Glomerular endothelial cell (primary cell): ENCODE data around the gene BRCC3. TPM values are rescaled to one million over a fixed set of nuclear protein-coding genes. Genes with fewer than 3 reads are reported as not detected.

Source experiments
- DNase-seq: peaks from one replicate; pipeline ENCODE4 v3.0.0-alpha.2; 2011; ENCODE audit warnings: low read depth, low spot score; ENCODE audit errors: extremely low read depth
- total RNA-seq: library from RNA; depleted of rRNA; stranded (reverse); fragments of >200 nt; gene quantifications from 2 replicates; pipeline ENCODE4 v1.2.3, GENCODE V29; 2015

The BRCC3 gene
- total RNA-seq, 1 donor from 2014 or later, result 15.8 TPM

GRCh38 chrX:155056877-155057792 is 14.2 kb upstream of the BRCC3 start:
- DNase-seq, result peak; percentile 45

GRCh38 chrX:155061760-155062159 is 9.5 kb upstream of the BRCC3 start:
- no peak for DNase-seq

- DNase-seq, result no peak
Observed at GRCh38 chrX:155065035-155065734, 6.1 kb upstream of the BRCC3 start.

GRCh38 chrX:155068165-155068564 is 3.1 kb upstream of the BRCC3 start:
- DNase-seq, result no peak

- DNase-seq, result no peak
Observed at GRCh38 chrX:155069414-155069813, 1.9 kb upstream of the BRCC3 start.

- no peak for DNase-seq
Observed at GRCh38 chrX:155070038-155070437, 1.3 kb upstream of the BRCC3 start.

GRCh38 chrX:155070663-155070974 is 689 bp upstream of the BRCC3 start:
- DNase-seq, result no peak

- no peak for DNase-seq
Observed at GRCh38 chrX:155071694-155072280, 479 bp downstream of the BRCC3 start.

GRCh38 chrX:155086202-155086840 is 15.0 kb downstream of the BRCC3 start:
- no peak for DNase-seq

GRCh38 chrX:155086961-155087735 is 15.8 kb downstream of the BRCC3 start:
- no peak for DNase-seq

GRCh38 chrX:155094468-155095061 is 23.3 kb downstream of the BRCC3 start:
- no peak for DNase-seq

- DNase-seq, result no peak
Observed at GRCh38 chrX:155105919-155106318, 34.6 kb downstream of the BRCC3 start.

- no peak for DNase-seq
Observed at GRCh38 chrX:155108427-155108826, 37.1 kb downstream of the BRCC3 start.

- DNase-seq, result no peak
Observed at GRCh38 chrX:155112171-155112570, 40.9 kb downstream of the BRCC3 start.

GRCh38 chrX:155113097-155113496 is 41.8 kb downstream of the BRCC3 start:
- no peak for DNase-seq

- no peak for DNase-seq
Observed at GRCh38 chrX:155115174-155115819, 44.0 kb downstream of the BRCC3 start.

- DNase-seq, result no peak
Observed at GRCh38 chrX:155127465-155127864, 56.2 kb downstream of the BRCC3 start.

- no peak for DNase-seq
Observed at GRCh38 chrX:155127940-155128339, 56.6 kb downstream of the BRCC3 start.

- DNase-seq, result no peak
Observed at GRCh38 chrX:155132110-155132509, 60.8 kb downstream of the BRCC3 start.

GRCh38 chrX:155134255-155134654 is 62.9 kb downstream of the BRCC3 start:
- no peak for DNase-seq
